Measurements from ENCODE around the gene ABCA13. TPM values are rescaled to one million over a fixed set of nuclear protein-coding genes. Genes with fewer than 3 reads are reported as not detected.

Gene ABCA13
- total RNA-seq, 1 donor: 0.21 TPM

DNA sequence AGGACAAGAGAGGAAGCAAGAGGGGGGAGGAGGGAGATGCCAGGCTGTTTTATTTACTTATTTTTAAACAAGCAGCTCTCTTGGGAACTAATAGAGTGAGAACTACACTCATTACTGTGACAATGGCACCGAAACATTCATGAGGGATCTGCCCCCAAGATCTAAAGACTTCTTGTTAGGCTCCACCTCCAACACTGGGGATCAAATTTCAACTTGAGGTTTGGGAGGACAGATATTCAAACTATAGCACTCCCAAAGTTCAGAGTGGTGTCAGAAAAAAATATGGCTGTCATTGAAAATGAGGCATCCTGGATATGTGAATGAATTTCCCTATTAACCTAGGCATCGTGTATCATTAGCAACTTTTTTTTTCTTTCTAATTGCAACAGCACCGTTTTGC is 145.5 kb downstream of the ABCA13 start:
- no peaks in the 10 kb centered on the region for H3K9me3 ChIP-seq (ENCODE audit: low read depth, low read length)
- H3K27me3 ChIP-seq (ENCODE audit: insufficient read depth, low read length): no peaks in the 10 kb centered on the region
- H3K4me1 ChIP-seq (ENCODE audit: insufficient read depth, low read length): no peaks in the 10 kb centered on the region
- H3K4me3 ChIP-seq (ENCODE audit: low read length): no peak overlapping the region

- Histone ChIP-seq H3K4me1 (ENCODE audit: insufficient read depth, low read length) (no peaks in the 10 kb centered on the region), H3K4me3 (ENCODE audit: low read length) (no peak overlapping the region), H3K27me3 (ENCODE audit: insufficient read depth, low read length) (no peaks in the 10 kb centered on the region), H3K9me3 (ENCODE audit: low read depth, low read length) (no peaks in the 10 kb centered on the region)
These were observed 146.1 kb downstream of the ABCA13 start for GRCh38 chr7:48317360-48317759.

DNA sequence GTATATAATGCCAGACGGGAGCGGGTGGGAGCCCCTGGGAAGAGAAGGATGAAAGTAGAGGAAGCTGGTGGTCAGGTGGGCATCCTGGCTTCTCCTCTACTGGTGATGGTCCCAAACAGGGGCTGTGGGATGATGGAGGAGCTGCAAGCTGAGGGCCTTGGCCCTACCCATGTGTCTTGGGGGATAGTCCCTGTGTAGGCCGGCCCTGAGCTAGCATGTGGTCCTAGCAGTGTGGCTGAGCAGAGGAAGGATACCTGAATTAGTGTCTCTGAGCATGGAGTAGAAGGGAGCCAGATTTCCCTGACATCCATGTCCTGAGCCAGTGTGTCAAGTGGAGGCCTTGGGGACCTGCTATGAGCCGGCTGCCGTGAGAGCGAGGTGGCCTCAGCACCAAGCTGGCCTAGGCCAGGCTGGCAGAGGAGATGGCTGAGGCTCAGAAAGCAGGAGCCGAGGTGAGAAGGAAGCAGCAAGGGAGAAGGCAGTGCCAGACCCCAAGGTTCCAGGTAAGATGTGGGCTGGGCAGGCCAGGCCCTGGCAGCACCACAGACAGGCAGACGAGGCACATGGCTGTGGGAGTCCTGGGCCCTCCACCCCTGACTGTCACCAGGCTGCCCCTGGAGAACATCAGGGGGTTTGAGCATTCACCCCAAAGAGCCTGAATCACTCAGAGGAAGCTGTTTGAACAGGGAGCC is 150.2 kb downstream of the ABCA13 start:
- Histone ChIP-seq H3K27me3 (ENCODE audit: insufficient read depth, low read length) (no peaks in the 10 kb centered on the region), H3K9me3 (ENCODE audit: low read depth, low read length) (peaks cover 8% of the 10 kb centered on the region), H3K4me3 (ENCODE audit: low read length) (no peak overlapping the region), H3K4me1 (ENCODE audit: insufficient read depth, low read length) (no peaks in the 10 kb centered on the region)

DNA sequence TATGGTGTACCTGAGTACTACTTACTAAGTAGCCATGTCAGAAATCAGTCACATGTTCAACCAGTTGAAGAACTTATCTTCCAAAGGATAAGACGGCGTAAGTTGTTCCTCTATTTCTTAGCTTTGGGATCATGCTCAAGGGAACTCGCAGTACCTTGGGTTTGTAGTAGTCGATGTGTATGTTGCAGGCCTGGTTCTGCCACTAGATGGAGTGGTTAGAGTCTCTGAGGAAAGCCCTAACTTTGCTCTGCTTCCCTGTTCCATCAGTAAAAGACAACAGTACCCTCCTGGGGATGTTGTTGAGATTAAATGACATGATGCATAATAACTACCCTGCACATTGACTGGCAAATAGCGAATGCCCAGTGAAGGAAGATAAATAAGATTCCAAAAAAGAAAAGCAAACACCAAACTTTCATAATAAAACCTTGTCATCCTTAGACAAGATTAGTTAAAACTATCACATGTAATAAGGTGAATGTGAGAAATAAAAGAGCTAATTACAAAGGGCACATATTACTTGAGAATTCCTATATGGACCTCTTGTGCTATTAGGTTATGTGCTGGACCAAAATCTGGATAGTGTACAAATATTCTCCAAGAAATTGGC is 165.9 kb downstream of the ABCA13 start:
- no peaks in the 10 kb centered on the region for H3K4me1 ChIP-seq (ENCODE audit: insufficient read depth, low read length)
- H3K27me3 ChIP-seq (ENCODE audit: insufficient read depth, low read length): no peaks in the 10 kb centered on the region
- H3K9me3 ChIP-seq (ENCODE audit: low read depth, low read length): no peaks in the 10 kb centered on the region
- no peak overlapping the region for H3K4me3 ChIP-seq (ENCODE audit: low read length)

GRCh38 chr7:48337781-48338180 is 166.5 kb downstream of the ABCA13 start:
- Histone ChIP-seq H3K9me3 (ENCODE audit: low read depth, low read length) (no peaks in the 10 kb centered on the region), H3K27me3 (ENCODE audit: insufficient read depth, low read length) (no peaks in the 10 kb centered on the region), H3K4me1 (ENCODE audit: insufficient read depth, low read length) (no peaks in the 10 kb centered on the region), H3K4me3 (ENCODE audit: low read length) (no peak overlapping the region)

- Histone ChIP-seq H3K27me3 (ENCODE audit: insufficient read depth, low read length) (no peaks in the 10 kb centered on the region), H3K9me3 (ENCODE audit: low read depth, low read length) (no peaks in the 10 kb centered on the region), H3K4me1 (ENCODE audit: insufficient read depth, low read length) (peaks cover 26% of the 10 kb centered on the region), H3K4me3 (ENCODE audit: low read length) (no peak overlapping the region)
These were observed 176.1 kb downstream of the ABCA13 start for GRCh38 chr7:48347230-48347825.

DNA sequence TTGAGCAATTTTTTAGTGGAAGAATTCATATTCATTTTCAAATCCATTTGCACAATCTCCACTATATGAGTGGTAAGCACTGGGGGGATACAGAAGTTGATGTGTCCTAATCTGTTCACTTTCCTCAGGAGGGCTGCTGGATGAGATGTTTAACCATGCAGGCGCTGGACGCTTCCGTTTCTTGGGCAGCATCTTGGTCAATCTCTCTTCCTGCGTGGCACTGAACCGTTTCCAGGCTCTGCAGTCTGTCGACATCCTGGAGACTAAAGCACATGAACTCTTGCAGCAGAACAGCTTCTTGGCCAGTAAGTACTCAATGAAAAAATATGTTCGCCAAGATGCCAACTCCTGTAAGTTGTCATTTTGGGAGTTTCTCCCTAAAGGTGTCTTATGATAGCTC is 179.3 kb downstream of the ABCA13 start:
- no peaks in the 10 kb centered on the region for H3K27me3 ChIP-seq (ENCODE audit: insufficient read depth, low read length)
- no peak overlapping the region for H3K4me3 ChIP-seq (ENCODE audit: low read length)
- H3K4me1 ChIP-seq (ENCODE audit: insufficient read depth, low read length): peaks cover 33% of the 10 kb centered on the region
- no peaks in the 10 kb centered on the region for H3K9me3 ChIP-seq (ENCODE audit: low read depth, low read length)

DNA sequence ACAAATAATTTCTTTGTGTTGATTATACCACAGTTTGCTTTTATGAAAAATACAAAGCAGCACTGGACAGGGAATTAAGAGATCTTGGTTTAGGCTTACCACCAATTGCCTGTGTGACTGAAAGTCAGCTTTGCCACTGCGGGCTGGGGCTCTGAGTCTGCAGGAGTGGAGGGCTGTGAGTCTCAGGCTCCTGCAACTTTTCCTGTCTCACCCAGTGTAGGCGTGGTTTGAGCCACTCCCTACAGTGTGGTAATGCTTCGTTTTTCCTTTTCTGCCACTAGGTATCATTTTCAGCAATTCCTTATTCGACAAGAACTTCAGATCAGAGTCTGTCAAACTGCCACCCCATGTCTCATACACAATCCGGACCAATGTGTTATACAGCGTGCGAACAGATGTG is 180.6 kb downstream of the ABCA13 start:
- Histone ChIP-seq H3K4me3 (ENCODE audit: low read length) (no peak overlapping the region), H3K9me3 (ENCODE audit: low read depth, low read length) (no peaks in the 10 kb centered on the region), H3K27me3 (ENCODE audit: insufficient read depth, low read length) (no peaks in the 10 kb centered on the region), H3K4me1 (ENCODE audit: insufficient read depth, low read length) (peaks cover 33% of the 10 kb centered on the region)

DNA sequence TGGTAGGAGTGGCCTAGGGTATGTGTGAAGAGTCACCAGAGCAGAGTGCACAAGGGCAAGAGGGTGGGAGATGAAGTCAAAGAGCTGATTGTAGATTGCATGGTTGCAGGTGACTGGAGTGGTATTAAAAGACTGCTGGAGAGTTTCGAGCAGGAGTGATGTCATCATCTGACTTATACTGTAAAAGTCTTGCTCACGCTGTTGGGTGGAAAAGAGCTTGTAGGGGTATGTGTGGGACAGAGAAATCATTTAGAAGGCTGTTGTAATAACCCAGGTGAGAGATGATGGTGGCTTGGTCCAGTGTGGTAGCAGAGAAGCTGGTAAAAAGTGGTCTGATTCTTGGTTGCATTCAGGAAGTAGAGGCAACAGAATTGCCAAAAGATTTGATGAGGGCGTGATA is 184.1 kb downstream of the ABCA13 start:
- Histone ChIP-seq H3K4me3 (ENCODE audit: low read length) (no peak overlapping the region), H3K9me3 (ENCODE audit: low read depth, low read length) (no peaks in the 10 kb centered on the region), H3K4me1 (ENCODE audit: insufficient read depth, low read length) (peaks cover 27% of the 10 kb centered on the region), H3K27me3 (ENCODE audit: insufficient read depth, low read length) (no peaks in the 10 kb centered on the region)

DNA sequence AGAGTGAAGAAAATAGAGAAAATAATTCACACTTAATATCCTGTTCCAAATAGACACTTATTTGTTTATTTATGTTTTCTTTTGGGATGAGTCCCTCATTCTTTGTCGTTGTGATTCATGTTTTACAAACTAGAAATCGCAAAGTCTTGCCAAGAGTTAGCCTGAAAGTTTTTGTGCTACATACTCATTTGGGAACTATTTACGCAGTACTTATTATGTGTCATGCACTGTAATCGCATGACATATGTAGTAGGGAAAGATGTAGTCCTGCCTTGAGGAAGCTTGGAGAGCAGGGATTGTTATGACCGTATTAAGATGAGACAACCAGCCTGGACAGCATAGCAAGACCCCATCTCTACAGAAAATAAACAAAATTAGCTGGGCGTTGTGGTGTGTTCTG is 189.3 kb downstream of the ABCA13 start:
- no peaks in the 10 kb centered on the region for H3K4me1 ChIP-seq (ENCODE audit: insufficient read depth, low read length)
- no peak overlapping the region for H3K4me3 ChIP-seq (ENCODE audit: low read length)
- no peaks in the 10 kb centered on the region for H3K27me3 ChIP-seq (ENCODE audit: insufficient read depth, low read length)
- no peaks in the 10 kb centered on the region for H3K9me3 ChIP-seq (ENCODE audit: low read depth, low read length)

DNA sequence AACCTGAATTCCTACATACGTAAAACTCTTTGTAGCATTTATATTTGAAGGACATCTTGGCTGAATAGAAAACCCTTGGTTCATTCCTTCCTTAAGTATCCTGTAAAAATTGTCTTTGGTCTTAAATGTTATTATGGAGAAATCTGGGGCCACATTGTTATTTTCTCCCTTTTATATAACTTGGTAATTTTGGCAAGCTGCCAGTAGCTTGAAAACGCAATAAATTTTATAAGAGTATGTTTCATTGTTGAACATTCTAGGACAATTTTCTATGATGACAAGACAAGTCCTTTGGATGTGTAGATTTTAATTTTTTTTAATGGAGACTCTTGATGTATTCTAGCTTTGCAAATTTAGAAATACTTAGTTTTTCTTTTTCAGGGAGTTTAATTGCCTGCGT is 191.9 kb downstream of the ABCA13 start:
- H3K4me3 ChIP-seq (ENCODE audit: low read length): no peak overlapping the region
- no peaks in the 10 kb centered on the region for H3K9me3 ChIP-seq (ENCODE audit: low read depth, low read length)
- H3K27me3 ChIP-seq (ENCODE audit: insufficient read depth, low read length): no peaks in the 10 kb centered on the region
- H3K4me1 ChIP-seq (ENCODE audit: insufficient read depth, low read length): no peaks in the 10 kb centered on the region

DNA sequence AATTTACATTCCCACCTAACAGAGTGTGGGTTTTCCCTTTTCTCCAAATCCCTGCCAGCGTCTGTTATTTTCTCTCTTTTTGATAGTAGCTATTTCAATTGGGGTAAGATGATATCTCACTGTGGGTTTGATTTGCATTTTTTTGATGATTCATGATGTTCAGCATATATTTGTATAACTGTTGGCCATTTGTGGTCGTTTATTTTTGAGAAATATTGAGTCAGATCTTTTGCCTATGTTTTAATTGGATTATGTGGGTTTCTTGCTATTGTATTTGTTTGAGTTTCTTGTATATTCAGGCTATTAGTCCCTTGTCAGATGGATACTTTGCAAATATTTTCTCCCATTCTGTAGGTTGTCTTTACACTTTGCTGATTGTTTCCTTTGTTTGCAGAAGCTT is 193.8 kb downstream of the ABCA13 start:
- Histone ChIP-seq H3K4me1 (ENCODE audit: insufficient read depth, low read length) (no peaks in the 10 kb centered on the region), H3K9me3 (ENCODE audit: low read depth, low read length) (no peaks in the 10 kb centered on the region), H3K4me3 (ENCODE audit: low read length) (no peak overlapping the region), H3K27me3 (ENCODE audit: insufficient read depth, low read length) (no peaks in the 10 kb centered on the region)

DNA sequence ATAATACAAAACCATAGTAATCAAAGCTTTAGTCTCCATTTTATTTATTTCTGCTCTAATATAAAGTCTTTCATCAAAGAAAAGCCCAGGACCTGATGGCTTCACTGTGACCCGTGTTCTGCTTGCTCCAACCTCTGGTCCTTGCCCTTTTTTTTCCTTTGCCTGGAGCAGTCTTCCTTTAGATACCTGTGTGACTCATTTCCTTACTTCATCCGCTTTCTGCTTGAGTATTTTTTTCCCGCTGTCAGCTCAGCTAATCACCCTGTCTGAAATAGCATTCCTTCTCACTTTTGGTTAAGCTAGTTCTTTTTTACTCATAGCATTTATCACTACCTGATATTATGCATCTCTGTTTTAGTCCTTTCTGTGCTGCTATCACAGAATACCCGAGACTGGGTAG is 194.8 kb downstream of the ABCA13 start:
- Histone ChIP-seq H3K27me3 (ENCODE audit: insufficient read depth, low read length) (no peaks in the 10 kb centered on the region), H3K9me3 (ENCODE audit: low read depth, low read length) (no peaks in the 10 kb centered on the region), H3K4me3 (ENCODE audit: low read length) (no peak overlapping the region), H3K4me1 (ENCODE audit: insufficient read depth, low read length) (no peaks in the 10 kb centered on the region)

GRCh38 chr7:48376263-48376662 is 205.0 kb downstream of the ABCA13 start:
- Histone ChIP-seq H3K4me3 (ENCODE audit: low read length) (no peak overlapping the region), H3K4me1 (ENCODE audit: insufficient read depth, low read length) (no peaks in the 10 kb centered on the region), H3K27me3 (ENCODE audit: insufficient read depth, low read length) (no peaks in the 10 kb centered on the region), H3K9me3 (ENCODE audit: low read depth, low read length) (no peaks in the 10 kb centered on the region)

DNA sequence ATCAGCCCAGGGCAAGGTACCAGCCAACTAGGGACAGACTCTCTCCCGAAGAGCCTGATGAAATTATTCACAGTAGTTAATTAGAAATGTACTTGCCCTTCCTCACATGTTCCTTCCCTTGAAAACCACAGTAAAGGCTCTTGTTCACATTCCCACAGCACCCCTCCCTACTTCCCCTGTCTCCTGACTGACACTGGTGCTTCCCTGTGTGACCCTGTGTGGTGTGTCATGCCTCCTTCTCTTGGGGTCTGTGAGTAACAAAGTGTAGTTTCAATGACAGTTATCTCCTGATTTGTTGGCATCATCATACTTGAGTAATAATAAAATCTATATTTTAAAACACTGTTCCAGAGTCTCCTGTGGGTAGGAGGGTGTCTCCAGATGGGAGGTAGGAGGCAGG is 209.7 kb downstream of the ABCA13 start:
- no peaks in the 10 kb centered on the region for H3K9me3 ChIP-seq (ENCODE audit: low read depth, low read length)
- no peaks in the 10 kb centered on the region for H3K4me1 ChIP-seq (ENCODE audit: insufficient read depth, low read length)
- H3K27me3 ChIP-seq (ENCODE audit: insufficient read depth, low read length): no peaks in the 10 kb centered on the region
- H3K4me3 ChIP-seq (ENCODE audit: low read length): no peak overlapping the region

- H3K9me3 ChIP-seq (ENCODE audit: low read depth, low read length): no peaks in the 10 kb centered on the region
- no peaks in the 10 kb centered on the region for H3K4me1 ChIP-seq (ENCODE audit: insufficient read depth, low read length)
- no peaks in the 10 kb centered on the region for H3K27me3 ChIP-seq (ENCODE audit: insufficient read depth, low read length)
- H3K4me3 ChIP-seq (ENCODE audit: low read length): no peak overlapping the region
These were observed 210.3 kb downstream of the ABCA13 start for GRCh38 chr7:48381571-48381970.

Data from mononuclear cell (primary cell).